Upper lobe of right lung (tissue), 1 donor: Measurements from ENCODE around the gene ILRUN. TPM values are rescaled to one million over a fixed set of nuclear protein-coding genes. Genes with fewer than 3 reads are reported as not detected.
"Not testable (repeated sequence)": the region's sequence is repeated elsewhere in the genome, so short reads cannot be mapped to it uniquely, and the experiment has no call there.

Source experiments
- ATAC-seq: fragments of 200-7000 bp; cut with Tn5 transposase; one replicate; pipeline ENCODE4 v1.9.1; 2020; ENCODE audit warnings: mild to moderate bottlenecking, moderate library complexity
- DNase-seq: peaks from one replicate; pipeline ENCODE4 v3.0.0-alpha.2; 2020
- H3K27ac ChIP-seq: fragments of 200-600 bp; one replicate; pipeline ENCODE4 v1.8.0; 2022
- H3K27me3 ChIP-seq: fragments of 200-600 bp; one replicate; pipeline ENCODE4 v1.8.0; 2022; ENCODE audit warnings: mild to moderate bottlenecking
- H3K36me3 ChIP-seq: fragments of 200-600 bp; one replicate; pipeline ENCODE4 v1.8.0; 2022
- H3K4me1 ChIP-seq: fragments of 200-600 bp; one replicate; pipeline ENCODE4 v1.8.0; 2022
- H3K4me3 ChIP-seq: fragments of 200-600 bp; one replicate; pipeline ENCODE4 v1.8.0; 2022; ENCODE audit warnings: mild to moderate bottlenecking
- H3K9me3 ChIP-seq: fragments of 200-600 bp; one replicate; pipeline ENCODE4 v1.8.0; 2022
- intact Hi-C: fragments of 100-400 bp; cut with DNase I; formaldehyde crosslinking; loops from one replicate; pipeline ENCODE4 v1.11.0; 2022
- long read RNA-seq: library from polyadenylated mRNA; unstranded; transcript quantifications from one replicate; pipeline ENCODE4 v2.0.0, GENCODE V29; 2021
- total RNA-seq: library from RNA; stranded (reverse); fragmentation: NEBNext Ultra II Directional; extraction: Animal tissue kit (Norgen Biotek cat#: 25700); gene quantifications from one replicate; pipeline ENCODE4 v1.2.1, GENCODE V29; 2021
- TF ChIP-seq, protein P1 (sequence below): fragments of 200-600 bp; IDR thresholded peaks from one replicate; pipeline ENCODE4 v1.8.0; 2022; ENCODE audit warnings: antibody characterized with exemption
- donor health status: DM: no; HTN: yes; CAD: no; lungs with severe emphysema.

The ILRUN gene
- total RNA-seq, result 101 TPM
- long read RNA-seq, full-length matches to known transcripts, result 55 of 102 reads
- long read RNA-seq, partial matches to known transcripts, result 15 of 102 reads
- long read RNA-seq, other reads (novel, unspliced or antisense), result 32 of 102 reads

DNA sequence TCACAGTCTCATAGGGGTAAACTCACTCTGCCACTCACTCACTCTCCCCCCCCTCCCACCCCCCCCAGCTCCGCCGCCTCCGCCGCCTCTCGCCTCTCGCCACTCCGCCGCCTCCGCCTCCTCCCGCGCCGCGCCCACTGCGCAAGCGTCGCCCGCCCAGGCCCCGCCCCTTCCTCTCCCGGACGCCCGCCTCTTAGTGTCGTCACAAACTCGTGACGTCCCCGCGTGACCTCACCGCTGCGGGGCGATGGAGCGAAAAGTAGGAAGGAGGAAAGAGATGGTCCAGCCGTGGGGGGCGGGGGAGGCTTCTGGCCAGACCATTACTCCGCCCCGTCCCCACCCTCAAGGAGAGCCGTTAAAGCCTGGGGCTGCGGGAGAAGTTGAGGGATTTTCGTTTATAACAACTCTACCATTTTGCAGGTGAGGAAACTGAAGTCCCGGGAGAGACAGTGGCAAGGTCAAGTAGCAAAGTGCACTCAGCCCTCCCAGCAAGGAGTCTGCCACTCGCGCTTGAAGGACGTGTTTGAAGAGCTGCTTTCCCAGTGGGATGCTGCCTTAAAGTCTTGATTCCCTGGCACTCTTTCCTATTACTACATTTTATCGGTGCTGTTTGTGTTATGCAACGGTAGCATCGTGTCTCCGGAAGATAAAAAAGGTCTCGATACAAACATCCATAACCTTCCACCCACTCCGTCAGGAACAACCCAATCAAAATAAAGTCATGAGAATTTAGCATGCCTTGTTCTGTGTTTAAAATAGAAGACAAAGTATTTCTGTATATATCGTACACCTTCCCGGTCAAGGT lies at the start of gene ILRUN:
Gene ILRUN, minus strand, starts transcription at position 29 of the 805 bp plus-strand sequence. CDS start 164 bp downstream, outside the sequence.
- Histone ChIP-seq H3K27me3 (no peaks in the 10 kb centered on the region), H3K27ac (peak within 1 kb of the TSS; percentile 96), H3K36me3 (no peaks in the 10 kb centered on the region), H3K4me1 (peaks cover 16% of the 10 kb centered on the region), H3K4me3 (peak within 1 kb of the TSS; percentile 98), H3K9me3 (no peaks in the 10 kb centered on the region)
- intact Hi-C loops, result no loop called here
- DNase-seq (peak; percentile 98), ATAC-seq (peak; percentile 97)
- TF ChIP-seq, protein P1, sequence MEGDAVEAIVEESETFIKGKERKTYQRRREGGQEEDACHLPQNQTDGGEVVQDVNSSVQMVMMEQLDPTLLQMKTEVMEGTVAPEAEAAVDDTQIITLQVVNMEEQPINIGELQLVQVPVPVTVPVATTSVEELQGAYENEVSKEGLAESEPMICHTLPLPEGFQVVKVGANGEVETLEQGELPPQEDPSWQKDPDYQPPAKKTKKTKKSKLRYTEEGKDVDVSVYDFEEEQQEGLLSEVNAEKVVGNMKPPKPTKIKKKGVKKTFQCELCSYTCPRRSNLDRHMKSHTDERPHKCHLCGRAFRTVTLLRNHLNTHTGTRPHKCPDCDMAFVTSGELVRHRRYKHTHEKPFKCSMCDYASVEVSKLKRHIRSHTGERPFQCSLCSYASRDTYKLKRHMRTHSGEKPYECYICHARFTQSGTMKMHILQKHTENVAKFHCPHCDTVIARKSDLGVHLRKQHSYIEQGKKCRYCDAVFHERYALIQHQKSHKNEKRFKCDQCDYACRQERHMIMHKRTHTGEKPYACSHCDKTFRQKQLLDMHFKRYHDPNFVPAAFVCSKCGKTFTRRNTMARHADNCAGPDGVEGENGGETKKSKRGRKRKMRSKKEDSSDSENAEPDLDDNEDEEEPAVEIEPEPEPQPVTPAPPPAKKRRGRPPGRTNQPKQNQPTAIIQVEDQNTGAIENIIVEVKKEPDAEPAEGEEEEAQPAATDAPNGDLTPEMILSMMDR, result no peak

DNA sequence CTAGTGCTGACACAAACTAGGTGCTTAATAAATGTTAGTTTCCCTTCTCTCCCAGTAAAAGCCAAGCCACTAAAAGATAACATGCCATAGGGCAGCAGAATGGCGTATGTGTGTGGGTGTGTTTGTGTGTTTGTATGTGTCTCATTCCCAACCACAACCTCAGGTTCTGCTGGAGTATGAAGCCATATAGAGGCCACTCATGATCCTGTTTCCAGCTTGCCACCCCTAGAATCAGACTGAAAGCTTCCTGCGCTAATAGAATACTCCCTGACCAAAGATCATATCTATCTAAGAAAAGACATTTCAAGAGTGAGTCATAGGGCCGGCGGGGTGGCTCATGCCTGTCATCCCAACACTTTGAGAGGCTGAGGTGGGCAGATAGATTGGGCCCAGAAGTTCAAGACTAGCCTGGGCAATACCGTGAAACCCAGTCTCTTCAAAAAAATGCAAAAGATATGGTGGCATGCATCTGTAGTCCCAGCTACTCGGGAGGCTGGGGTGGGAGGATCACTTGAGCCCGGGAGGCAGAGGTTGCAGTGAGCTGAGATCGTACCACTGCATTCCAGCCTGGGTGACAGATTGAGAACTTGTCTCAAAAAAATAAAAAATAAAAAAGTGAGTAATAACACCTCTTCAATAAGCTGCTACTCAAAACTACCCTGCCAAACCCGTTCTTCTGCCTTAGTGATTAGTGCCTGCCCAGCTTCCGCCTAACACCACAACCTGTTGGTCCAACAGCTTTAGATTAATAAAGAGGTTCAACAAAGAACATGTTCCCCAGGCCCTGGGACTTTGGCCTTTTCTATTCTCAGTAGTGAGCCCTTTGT lies 48.9 kb upstream of the ILRUN start:
- Histone ChIP-seq H3K4me3 (no peak overlapping the region), H3K27ac (peak overlapping the region; percentile 39), H3K9me3 (no peaks in the 10 kb centered on the region), H3K27me3 (no peaks in the 10 kb centered on the region), H3K36me3 (no peaks in the 10 kb centered on the region), H3K4me1 (no peaks in the 10 kb centered on the region)
- ATAC-seq, result peak; percentile 85
- DNase-seq, result no peak
- intact Hi-C loops, result no loop called here
- TF ChIP-seq, protein P1, result no peak

DNA sequence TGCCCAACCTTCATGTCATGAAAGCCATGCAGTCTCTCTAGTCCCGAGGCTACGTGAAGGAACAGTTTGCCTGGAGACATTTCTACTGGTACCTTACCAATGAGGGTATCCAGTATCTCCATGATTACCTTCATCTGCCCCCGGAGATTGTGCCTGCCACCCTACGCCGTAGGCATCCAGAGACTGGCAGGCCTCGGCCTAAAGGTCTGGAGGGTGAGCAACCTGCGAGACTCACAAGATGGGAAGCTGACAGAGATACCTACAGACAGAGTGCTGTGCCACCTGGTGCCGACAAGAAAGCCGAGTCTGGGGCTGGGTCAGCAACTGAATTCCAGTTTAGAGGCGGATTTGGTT lies 47.7 kb upstream of the ILRUN start:
- ATAC-seq, intact Hi-C loops, DNase-seq, H3K27me3 ChIP-seq, H3K36me3 ChIP-seq, H3K4me1 ChIP-seq, H3K27ac ChIP-seq, H3K9me3 ChIP-seq, H3K4me3 ChIP-seq: not testable (repeated sequence)

DNA sequence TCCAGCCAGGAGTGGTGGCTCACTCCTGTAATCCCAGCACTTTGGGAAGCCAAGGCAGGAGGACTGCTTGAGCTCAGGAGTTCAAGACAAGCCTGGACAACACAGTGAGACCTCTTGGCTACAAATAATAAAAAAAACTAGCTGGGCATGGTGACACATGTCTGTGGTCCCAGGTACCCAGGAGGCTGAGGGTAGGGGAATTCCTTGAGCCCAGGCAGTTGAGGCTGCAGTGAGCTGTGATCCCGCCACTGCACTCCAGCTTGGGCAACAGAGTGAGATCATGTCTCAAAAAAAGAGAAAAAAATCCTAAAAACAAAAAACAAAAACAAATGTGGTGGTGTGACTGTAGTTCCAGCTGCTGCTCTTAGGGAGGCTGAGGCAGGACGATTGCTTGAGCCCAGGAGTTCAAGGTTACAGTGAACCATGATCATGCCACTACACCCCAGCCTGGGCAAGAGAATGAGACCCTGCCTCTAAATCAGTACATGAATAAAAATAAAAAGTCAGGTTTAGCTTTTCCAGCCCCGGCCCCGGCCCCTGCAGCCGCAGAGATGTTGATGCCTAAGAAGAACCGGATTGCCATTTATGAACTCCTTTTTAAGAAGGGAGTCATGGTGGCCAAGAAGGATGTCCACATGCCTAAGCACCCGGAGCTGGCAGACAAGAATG lies 47.2 kb upstream of the ILRUN start:
- no peak for ATAC-seq
- TF ChIP-seq, protein P1, result no peak
- DNase-seq, result no peak
- Histone ChIP-seq H3K27ac (no peak overlapping the region), H3K9me3 (no peaks in the 10 kb centered on the region), H3K27me3 (no peaks in the 10 kb centered on the region), H3K4me3 (no peak overlapping the region), H3K4me1 (no peaks in the 10 kb centered on the region), H3K36me3 (no peaks in the 10 kb centered on the region)
- intact Hi-C loops, result no loop called here

DNA sequence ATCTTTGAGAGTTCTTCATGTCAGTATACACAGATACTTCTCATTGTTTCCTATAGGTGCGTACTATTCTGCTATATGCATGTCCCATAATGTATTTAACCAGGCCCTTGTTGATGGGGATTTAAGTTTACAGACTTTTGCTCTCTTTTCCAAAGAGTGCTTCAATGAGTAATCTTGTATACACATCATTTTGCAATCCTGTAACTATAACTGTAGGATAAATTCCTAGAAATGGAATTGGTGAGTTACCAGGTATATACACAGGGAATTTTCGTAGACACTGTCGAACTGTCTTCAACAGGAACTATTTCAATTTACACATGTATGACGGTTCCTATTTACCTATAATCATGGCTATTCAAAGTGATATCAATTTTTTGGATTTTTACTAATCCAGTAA lies 45.5 kb upstream of the ILRUN start:
- DNase-seq (no peak), ATAC-seq (no peak)
- H3K4me3 ChIP-seq, result no peak overlapping the region
- H3K9me3 ChIP-seq, result no peaks in the 10 kb centered on the region
- no peaks in the 10 kb centered on the region for H3K36me3 ChIP-seq
- no peaks in the 10 kb centered on the region for H3K4me1 ChIP-seq
- intact Hi-C loops, result no loop called here
- H3K27me3 ChIP-seq, result no peaks in the 10 kb centered on the region
- H3K27ac ChIP-seq, result no peak overlapping the region
- TF ChIP-seq, protein P1, result no peak
